GM20000 (cell line): Measurements from ENCODE around the gene TMEM178B.
"Not testable (repeated sequence)": the region's sequence is repeated elsewhere in the genome, so short reads cannot be mapped to it uniquely, and the experiment has no call there.

Experiments
- DNase-seq: peaks from one replicate; pipeline ENCODE4 v3.0.0; 2012; ENCODE audit warnings: low spot score
- TF ChIP-seq, protein P1 (sequence below): IDR thresholded peaks from 2 replicates; pipeline ENCODE4 v1.5.1; 2012; ENCODE audit warnings: mild to moderate bottlenecking, control low read depth; ENCODE audit errors: extremely low read depth, missing control alignments

Gene TMEM178B

DNA sequence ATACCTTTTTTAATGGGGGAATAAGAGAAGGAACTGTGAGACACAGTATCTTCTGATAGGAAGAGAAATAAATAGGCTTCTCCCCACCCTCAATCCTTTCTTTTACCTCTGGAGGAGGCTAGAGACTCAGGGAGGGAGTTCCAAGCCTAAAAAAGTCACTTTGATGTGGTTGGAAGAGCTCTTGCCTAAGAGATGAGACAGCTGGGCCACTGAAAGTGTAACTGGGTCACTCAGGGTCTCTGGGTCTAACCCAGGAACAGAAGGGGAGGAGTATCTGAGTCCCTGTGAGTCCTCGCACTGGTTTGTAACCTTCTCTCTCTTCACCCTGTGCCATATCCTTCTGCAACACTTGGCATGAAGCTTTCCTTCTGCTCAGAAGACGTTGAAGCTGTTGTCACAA, 254.4 kb downstream of the TMEM178B start:
- DNase-seq, result no peak

DNA sequence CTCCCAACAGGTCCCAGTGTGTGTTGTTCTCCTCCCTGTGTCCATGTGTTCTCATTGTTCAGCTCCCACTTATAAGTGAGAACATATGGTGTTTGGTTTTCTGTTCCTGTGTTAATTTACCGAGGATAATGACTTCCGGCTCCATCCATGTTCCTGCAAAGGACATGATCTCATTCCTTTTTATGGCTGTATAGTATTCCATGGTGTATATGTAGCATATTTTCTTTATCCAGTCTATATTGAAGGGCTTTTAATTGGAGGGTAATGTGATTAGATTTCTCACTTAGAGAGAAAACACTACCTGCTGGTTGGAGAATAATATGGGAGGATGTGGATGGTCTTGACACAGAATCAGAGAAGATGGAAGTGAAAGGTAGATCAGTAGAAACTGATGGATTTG, 256.4 kb downstream of the TMEM178B start:
- DNase-seq, result not testable (repeated sequence)

More for the DNA sequence above, 254.4 kb downstream of the TMEM178B start:
- TF ChIP-seq, protein P1, sequence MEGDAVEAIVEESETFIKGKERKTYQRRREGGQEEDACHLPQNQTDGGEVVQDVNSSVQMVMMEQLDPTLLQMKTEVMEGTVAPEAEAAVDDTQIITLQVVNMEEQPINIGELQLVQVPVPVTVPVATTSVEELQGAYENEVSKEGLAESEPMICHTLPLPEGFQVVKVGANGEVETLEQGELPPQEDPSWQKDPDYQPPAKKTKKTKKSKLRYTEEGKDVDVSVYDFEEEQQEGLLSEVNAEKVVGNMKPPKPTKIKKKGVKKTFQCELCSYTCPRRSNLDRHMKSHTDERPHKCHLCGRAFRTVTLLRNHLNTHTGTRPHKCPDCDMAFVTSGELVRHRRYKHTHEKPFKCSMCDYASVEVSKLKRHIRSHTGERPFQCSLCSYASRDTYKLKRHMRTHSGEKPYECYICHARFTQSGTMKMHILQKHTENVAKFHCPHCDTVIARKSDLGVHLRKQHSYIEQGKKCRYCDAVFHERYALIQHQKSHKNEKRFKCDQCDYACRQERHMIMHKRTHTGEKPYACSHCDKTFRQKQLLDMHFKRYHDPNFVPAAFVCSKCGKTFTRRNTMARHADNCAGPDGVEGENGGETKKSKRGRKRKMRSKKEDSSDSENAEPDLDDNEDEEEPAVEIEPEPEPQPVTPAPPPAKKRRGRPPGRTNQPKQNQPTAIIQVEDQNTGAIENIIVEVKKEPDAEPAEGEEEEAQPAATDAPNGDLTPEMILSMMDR, result no peak

GRCh38 chr7:141333459-141333858, 259.6 kb downstream of the TMEM178B start:
- TF ChIP-seq, protein P1, result no peak
- DNase-seq, result no peak

- TF ChIP-seq, protein P1, result no peak
- DNase-seq, result no peak
Observed at GRCh38 chr7:141335164-141335563, 261.3 kb downstream of the TMEM178B start.

DNA sequence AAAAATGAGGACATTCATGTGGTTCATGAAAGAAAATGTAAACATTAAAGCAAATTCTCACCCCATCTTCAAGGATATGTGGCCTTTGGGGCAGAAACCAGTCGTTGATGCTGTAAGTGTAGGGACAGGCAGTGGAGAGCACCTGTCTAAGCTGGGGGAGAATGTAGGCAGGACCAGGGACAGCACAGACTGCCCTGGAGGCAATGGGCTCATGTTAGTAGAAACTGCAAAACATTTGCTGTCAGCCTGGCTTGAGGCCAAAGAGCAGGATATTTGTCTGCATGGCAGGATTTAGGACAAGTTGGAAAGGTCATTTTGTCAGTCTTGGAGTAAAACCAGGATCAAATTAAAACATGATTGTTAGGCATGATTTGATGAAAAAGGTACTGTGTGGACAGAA, 265.7 kb downstream of the TMEM178B start:
- DNase-seq, result no peak
- TF ChIP-seq, protein P1, result no peak

DNA sequence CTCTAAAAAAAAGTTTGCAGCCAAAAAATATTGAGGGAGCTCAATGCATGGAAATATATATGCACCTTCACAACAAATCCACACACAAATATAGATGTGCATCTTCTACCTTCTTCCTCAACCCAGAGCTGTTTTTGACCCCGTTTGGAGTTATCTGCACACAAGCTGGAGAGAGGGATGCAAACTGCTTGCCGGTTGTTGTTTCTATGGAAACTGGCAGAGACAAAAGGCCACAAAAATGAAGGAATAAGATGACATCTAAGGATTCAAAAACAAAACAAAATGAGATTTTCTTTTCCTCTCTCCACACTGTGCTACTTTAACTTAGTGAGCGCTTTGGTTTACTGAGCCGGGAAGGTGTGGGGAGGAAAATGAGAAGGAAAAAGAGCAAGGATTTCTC, 267.1 kb downstream of the TMEM178B start:
- TF ChIP-seq, protein P1, result no peak
- DNase-seq, result no peak

GRCh38 chr7:141342621-141343408, 269.0 kb downstream of the TMEM178B start:
- DNase-seq, result no peak
- TF ChIP-seq, protein P1, result no peak
